ENCODE data around the gene LGALS3.

Gene LGALS3

DNA sequence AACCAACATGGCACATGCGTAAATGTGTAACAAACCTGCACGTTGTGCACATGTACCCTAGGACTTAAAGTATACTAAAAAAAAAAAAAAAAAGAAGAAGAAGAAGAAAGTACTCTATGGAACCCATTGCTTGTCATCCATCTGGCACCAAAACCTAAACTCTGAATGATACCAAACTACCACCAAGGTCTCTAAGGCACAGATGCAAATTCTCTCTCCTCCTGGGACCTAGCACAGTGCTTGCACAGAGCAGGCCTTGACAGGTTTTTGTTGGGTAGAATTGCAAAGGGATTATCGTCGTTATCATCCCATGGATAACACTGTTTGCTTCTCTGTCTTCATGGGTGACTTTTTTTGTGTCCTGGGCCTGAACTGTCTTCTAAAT lies 13.2 kb upstream of the LGALS3 start:
- DNase-seq: peak; percentile 37 to 51

DNA sequence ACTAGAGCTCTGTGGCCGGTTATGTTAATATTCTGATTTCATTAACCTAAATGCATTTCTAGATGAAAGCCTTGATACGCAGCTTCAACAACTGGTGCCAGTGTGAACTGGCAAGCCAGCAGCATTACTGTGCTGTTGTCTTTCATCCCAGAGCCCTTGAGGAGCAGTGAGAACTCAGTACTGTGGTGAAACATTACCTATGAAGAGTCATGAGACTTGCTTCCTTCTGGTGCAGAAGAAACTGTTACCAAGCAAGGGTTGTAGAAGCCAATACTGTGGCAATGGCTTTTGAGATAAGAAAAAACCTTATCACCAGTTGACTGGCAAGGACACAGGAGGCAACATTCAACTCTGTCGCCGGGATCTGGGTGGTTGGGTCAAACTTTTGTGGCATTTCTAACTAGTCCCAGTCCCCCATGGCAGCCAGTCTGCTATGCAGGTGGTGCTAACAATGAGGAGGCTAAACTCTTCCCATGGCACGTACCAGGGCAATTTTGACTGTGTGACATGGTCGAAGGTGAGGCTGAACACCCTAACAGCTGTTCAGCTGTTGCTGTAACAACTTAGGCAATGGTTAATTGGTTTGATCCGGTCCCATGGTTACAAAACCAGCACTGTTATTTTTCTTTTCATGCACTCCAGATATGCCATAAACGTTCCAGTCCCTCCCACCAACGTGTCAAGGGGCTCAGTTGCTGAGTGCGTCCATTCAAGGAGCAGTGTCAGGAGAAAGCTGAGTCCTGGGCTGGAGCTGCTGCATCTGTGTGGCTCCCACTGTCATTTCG lies 12.6 kb upstream of the LGALS3 start:
- no peak for DNase-seq

DNA sequence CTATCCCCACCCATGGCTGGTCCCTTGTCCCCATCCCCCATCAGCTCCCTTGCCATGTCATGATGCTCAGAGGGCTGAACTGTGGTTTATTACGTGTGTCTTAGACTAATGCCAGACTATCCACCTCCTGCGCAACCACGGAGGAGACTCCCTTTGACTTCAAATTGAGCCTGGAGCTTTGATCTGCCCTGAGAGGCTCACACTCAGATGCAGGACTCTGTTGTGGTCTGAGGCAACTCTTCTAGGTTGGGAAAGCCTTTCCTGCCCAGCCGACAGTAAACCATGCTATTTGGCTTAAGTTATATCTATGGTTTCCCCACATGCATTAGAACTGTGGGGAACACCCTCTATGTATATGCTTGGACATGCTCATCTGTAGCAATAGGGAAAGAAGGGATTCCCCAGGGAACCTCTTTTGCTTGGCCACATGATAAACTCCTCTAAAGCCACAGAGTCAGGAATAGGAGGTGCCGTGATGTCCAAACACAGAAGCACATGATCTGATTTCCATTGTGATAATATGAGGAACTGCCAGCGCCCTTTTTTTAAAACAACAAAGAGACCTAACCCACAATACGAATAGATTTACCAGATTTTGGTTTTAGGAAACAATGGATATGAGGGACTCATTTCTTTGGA lies 11.1 kb upstream of the LGALS3 start:
- peak; percentile 93 to 94 for DNase-seq

DNA sequence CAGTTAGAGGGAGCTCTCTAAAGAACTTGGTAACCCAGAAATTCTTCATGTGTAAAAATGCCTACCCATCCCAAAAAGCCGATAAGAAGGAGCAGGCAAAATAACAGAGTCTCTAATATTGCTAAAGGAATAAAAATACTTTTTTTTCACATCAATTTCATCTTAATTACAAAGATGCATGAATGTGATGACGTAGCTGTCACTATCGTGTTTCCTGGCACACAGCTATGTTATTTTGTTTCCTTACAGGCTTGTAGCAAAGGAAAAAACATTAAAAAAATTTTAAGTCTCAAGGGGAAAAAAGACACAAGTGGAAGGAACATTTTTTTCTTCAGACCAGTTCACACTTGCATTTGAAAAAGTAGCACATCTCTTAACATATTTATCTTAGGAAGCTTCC lies 10.3 kb upstream of the LGALS3 start:
- no peak for DNase-seq

DNA sequence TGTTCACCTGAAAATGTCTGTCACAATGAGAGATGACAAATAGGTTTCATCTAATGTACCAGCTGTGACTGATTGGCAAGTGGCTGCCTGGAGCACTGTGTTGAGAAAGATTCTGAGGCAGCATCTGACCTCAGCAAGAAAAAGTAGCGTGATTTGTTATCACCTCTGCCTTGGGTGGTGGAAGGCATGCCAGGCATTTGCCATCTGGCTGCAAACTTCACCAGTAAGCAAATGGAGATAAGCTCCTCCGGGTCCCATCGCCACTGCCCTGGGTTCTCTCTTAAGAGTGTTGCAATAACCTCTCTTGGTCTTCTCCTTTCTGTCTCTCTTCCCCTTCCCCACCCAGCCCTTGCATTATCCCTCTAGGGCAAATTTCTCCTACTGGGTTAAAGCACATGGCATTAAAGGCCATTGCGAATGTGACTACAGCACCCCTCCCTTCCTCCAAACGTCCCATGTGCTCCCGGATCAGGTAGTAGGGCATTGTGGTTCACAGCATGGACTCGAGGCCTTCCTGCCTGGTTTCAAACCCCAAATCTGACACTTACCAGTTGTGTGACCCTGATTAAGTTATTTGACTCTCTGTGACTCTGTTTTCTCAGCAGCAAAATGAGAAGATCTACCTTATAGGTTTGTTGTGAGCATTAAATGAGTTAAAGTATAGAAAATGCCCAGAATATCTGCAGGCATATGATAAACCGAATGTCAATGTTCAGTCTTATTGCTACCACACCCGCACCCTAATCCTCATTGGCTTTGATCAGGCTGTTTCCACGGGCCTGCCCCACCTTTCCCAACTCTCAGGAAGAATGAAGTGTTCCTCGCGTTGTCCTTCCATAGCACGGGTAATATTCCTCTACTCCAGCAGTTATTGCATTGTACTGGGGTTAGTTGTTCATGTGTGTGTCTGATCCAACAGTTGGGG lies 8.2 kb upstream of the LGALS3 start:
- no peak for DNase-seq

DNA sequence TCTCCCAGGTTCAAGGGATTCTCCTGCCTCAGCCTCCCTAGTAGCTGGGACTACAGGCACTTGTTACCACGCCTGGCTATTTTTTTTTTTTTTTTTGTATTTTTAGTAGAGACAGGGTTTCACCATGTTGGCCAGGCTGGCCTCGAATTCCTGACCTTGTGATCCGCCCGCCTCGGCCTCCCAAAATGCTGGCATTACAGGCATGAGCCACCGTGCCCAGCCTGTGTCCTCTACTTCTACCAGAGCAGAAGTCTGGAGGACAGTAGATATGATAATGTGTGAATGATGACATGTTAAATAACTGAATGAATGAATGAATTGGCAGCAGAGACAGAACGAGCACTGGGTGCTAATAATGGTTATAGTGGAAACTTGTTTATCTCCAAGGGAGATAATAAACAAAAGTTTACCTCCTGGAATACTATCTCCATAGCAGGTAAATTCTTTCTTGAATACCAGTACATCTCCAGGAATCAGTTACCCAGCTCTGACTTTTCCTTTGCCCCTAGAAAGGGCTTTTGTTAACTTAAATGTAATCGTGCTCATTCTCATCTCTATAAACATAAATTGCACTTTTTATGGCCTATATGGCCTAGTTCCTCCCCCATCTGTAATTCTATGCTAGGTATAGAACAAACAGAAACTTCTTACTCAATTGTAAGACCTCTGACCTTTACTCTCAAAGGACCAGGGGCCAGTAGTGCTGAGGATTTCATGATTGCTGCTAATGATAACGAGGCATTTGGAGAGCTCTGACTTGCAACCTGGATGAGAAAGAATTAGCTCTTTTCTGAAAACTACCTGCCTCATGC lies 7.2 kb upstream of the LGALS3 start:
- no peak for DNase-seq

DNA sequence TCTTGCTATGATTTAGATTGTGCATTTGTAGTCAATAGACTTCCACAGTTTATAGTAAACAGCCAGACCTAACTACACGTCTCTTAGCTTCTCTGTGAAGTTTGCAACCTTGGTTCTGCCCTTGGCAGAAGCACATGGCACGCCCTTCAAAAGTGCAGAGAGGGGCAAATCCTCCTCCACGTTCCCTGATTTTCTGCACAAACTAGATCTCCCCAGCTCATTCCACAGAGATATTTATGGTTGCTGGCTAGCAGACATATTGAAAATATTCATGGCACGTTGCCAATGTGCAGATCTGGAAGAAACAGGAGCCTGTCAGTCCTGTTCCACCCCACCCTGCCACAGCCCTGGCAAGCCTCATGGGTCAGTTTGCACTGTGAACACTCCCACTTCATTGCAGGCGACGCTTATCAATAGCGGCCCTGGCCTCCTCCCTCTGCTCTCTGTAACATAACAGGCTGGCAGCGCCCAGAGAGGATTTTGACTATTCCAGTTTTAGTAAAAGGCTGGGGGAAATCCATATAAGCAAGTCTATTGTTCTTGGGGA lies 6.5 kb upstream of the LGALS3 start:
- peak in 1 of 2 experiments; percentile 44 for DNase-seq

DNA sequence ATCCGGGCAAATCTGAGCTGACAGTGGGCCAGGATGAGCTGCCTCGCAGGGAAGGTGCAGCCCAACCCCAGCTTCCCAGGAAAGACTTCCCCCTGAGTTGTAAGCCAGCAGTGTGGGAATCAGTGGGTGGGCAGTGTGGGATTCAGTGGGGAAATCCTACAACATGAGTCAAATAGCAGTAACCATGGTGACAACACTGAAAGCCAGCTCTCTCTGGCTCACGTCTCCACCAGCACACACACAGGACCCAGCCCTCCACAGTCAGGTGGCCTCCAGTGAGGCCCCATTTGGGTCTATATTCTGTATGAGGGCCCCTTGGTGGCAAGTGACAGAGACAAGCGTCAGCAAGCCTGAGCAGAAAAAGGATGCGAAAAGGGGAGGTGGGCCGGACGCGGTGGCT lies 6.0 kb upstream of the LGALS3 start:
- DNase-seq: no peak

DNA sequence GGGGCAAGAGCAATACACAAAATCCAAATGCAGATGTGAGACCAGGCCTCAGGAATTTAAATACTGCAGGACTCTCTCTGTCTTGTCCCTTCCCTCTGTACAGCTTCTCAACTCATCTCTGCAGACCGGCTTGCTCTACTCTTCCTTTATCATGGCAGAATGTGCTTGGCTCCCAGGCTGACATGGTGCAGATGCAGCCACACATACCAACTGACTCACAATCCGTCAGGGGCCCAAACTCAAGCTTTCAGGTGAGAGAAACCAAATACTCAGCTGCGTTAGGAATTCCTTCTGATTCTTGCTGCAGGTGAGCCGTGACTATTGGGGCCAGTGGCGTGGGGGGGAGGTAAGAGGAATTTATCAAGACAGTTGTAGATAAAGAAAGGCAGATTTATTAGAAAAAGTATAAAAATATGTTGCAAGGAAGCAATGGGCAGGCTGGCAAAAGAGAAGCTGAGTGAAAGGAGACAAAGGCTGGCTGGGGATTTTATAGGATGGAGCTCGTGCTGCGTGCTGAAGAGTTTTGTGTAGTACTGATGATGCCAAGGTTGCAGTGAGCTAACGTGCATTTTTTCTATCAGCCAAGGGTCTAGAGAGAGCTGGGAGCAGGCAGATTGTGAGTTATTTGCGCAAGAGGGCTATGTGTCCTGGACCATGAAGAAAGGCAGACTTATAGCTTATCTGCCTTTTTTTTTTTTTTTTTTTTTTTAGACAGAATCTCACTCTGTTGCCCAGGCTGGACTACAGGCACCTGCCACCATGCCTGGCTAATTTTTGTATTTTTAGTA lies 5.0 kb upstream of the LGALS3 start:
- DNase-seq: no peak

DNA sequence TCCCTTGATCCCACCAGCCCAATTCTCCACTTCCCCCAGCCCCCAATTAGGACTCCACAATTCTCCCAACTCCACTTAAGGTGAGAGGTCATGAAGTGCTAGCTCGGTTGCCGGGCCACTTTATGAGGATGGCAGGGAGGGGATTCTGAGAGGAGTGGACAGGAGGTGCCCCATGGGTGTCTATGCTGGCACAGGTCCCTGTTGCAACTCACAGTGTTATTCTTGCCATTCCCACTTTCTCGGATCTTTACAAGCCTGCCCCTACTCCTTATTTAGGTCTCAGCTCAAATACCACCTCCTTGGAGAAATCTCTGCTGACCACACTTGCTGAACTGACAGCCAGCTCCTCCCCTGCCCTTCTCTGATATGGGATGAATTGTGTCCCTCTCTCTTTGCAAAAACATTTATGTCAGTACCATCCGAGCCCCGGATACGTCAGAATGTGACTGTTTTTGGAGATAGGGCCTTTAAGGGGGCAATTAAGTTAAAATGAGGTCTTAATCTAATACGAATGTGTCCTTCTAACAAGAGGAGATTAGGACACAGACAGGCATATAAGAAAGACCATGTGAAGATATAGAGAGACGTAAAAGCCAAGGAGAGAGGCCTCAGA lies 4.2 kb upstream of the LGALS3 start:
- DNase-seq: no peak

DNA sequence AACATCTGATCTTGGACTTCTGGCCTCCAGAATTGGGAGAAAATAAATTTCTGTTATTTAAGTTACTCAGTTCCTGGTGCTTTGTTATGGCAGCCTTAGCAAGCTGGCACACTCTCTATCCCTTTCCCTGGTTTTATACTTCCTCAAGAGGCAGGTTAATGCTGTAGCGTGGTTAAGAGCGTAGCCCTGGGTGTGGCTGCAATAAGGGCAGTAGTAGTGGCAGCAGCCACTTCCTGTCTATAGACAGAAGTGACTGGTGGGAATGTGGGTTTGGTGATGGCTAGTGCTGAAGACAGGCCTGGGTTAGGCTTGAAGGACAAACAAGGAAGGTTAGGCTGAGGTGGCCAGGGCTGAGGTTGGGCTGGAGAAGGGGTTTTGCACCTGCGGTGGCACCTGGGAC lies 3.6 kb upstream of the LGALS3 start:
- no peak for DNase-seq

DNA sequence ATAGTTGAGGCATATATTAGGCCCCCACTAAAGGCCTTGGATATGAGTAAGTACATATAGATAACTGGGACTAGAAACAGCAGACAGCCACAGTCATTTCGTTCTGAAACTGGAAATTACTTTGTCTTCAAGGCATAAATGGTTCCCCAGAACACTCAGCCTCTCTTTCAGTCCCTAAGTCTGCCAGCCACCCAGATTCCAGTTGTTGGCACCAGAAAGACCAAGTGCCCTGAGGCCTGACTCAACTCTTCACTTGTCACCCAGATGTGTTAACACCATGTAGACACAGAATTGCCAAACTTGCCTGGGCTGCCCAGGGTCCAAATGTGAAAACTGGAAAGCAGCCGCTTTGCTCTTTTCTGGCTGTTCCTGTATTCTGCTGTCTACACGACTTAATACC lies 3.0 kb upstream of the LGALS3 start:
- no peak for DNase-seq

DNA sequence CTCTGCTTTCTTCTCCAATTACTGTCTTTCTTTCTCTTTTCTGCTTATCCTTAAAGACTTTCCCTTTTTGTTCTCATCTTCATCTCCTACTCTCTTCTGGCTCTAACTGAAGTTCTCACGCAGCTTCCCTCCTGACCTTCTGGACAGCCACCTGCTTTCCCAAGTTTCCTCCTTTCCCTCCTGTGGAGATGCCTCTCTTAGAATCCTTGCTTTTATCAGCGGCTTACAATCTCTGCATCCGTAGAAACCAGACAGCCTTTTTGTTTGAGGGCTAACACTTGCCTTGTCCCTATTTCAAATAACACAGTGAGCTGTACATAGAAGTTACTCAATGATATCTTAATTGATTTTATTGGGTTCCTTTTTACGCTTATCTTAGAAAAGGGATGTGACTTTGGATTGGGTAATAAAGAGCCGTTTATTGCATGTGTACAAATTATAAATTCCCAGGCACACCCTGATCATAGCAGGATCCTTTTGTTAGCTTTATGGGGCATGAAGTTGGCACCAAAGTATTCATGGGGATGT lies 2.1 kb upstream of the LGALS3 start:
- DNase-seq: no peak

DNA sequence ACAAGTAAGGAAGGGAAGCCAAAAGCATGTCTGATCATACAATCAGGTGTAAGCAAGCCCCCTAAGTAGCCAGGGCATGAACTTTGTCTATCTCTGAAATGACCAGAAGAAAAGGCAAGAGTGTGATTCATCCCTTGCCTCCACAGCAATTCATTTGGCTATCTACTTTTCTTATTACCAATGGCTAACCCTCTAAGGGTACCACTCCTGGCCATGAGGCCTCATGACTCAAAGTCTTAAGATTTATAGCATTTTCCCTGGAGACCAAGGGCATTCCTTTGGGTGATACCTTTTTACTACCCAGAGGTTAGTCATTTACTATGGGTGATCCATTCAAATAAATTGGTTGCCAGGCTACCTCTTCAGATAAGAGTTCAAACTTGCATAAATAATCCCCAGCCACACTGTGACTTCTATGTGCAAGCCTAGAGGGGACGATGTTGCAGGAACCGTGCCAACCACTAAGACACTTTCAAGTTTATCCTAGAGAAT lies 1.5 kb upstream of the LGALS3 start:
- DNase-seq: peak; percentile 66 to 86

DNA sequence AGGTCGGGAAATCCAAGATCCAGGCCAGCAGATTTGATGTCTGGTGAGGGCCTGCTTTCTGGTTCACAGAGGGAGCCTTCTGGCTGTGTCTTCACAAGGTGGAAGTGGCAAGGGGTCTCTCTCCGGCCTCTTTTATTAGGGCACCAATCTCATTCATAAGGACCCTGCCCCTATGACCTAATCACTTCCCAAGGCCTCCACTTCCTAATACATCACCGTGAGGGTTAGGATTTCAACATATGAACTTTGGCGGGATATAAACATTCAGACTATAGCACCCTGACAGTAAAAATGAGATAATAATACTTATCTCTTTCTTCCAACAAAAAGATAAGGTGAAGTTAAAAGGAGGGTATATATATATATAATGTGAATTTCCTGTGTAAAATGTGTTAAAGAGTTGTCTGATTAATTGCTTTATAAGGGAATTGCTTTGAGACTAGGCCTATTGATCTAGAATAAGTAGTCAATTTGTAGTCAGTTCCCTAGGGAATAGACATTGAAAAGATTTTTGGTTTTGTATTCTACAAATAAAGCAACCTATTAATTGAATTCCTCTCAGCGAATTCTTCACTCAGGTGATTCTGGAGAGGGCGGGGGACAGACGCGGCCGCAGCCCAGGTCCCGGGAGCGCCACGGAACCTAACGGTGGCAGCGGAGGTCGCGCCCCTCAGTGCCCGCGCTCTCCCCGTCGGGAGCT lies 516 bp upstream of the LGALS3 start:
- no peak for DNase-seq

DNA sequence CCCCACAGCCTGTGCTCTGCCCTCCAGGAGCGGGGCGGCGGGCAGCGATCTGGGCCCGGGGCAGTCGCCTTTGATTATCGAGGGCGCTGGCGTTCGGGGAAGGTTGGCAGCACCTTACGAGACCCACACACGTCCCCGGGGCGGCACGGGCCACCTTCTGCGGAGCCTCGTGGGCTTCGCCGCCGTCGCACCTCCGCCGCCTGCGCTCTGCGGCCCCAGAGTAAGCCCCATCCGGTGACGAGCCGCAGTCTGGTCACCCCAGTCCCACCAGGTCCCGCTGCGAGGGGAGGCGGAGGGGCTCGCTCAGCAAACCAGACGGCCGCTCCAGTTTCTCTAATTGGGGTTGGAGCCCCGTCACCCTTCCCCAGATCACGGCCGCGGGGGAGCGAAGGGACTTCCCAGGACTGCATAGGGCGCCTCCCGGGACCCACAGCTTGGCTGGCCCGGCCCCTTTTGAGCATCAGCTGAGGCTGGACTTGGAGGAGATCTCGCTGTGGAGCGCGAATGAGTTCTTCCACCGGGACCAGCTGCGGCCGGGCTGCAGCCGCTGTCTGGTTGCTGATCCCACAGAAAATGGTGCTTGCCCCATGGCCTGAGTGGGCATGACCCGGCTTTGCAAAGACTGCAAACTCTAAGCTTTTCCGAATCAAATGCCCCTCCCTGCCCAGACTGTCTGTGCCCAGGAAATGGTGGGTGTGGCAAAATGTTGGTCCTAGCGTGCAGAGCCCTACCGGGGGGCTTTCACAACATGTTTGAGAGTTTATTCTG lies 560 bp downstream of the LGALS3 start:
- peak; percentile 16 to 68 for DNase-seq

DNA sequence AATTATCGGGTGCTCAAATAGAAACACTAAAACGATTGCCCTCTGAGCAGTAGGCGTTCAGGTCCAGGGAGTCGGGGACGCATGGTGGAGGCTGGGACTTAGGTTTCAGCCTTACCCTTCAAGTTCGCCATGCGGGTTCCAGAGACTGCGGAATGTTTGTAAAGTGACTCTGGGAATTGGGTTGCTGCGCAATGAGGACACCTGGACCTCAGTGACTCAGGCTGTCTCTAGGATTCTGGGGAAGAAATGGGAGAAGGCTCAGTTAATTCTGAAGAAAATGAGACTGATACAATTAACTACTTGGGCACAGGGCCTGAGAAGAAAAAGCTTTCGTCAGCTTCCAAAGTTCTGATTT lies 1.1 kb downstream of the LGALS3 start:
- DNase-seq: no peak

DNA sequence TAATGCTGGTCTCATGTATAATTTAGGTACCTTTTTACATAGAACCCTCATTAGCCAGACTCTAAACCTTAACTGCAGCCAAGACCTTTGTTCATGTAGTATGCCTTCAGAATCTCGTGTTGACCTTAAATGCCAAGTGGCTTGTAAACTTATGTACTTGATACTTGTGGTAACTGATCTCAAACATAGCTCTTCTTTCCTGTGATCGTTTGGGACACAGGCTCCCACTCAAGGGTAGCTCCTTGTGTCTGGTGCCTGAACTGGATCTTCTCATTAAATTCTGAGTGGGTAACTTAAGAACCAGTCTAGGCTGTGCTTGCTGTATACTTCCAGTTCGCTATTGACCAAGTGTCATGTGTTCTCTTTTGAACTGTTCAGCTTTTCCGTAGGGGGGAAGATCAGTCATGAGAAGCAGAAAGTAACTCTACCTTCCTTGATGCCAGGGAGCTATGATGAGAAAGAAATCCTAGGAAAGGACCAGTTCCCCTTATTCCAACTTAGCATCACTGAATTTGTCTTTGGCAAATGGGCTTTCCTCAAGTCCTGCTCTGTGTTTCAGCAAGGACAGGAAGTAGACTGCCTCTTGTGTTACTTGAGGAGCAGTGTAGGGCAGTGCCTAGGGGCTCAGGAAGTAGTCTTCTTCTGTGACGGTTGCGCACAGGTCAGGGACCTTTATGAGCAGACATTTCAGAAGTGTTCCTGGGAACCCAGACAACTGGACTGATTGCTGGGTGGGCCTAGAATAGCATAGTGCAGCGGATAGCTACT lies 2.5 kb downstream of the LGALS3 start:
- no peak for DNase-seq

DNA sequence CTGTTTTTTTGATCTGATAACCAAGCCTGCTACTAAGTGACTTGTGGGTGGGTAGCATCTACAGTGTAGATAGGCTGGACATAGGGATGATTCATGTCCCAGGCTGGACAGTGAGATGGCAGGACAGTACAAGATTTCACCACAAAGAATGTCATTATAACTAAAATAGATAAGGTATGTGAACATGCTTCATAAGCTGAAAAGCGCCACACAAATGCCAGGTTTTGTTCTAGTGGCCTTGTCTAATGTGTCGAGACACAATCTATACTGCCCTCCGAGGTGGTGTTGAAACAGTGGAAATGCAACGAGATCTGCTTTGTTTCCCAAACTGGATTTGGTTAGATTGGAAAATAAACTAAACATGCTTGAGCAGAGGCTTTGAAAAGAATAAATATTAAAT lies 4.4 kb downstream of the LGALS3 start:
- peak; percentile 70 to 82 for DNase-seq

Data from NCI-H526 (cell line).